ENCODE measurements around the gene FRMD4A.
"Not testable (repeated sequence)": the region's sequence is repeated elsewhere in the genome, so short reads cannot be mapped to it uniquely, and the experiment has no call there.

The FRMD4A gene

DNA sequence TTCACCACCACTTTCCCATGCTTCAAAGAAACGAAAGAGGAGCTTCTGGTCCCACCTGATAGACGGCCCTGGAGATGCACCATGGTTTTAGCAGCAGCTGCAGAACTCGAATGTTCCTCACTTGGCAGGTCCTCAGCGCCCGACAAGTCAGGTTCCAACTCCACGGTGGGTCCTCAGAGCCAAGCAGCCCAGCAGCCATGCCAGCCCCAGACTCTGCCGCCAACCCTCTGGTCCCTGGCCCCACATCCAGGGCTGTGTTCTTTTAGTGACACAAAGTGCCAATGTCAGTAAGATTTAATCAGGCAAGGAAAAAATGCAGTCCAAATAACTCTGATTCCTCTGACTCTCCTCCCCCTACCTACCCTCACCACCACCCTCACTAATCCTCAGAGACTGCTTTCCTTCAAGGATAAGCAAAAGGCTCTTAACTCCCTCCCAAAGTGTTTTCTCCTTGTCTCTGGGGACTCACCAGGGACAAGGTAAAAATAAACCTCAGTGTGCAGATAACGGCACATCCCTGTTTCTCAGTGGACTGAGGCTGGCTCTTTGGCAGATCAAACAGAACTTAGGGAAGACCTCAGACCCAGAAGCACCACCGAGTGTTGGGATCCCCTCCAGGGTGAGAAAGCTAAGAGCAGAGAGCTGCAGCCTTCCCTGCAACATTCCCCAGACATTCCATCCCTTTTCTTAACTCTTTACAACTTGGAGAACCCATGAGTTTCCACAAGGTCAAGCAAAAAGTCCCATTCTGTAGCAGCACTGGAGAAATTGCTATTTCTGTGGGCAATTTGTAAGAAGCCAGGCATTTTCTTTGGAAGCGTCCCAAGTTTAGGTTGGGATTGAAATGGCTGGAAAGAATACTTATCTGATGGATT, 358.9 kb downstream of the FRMD4A start:
- no peak for DNase-seq

GRCh38 chr10:13970957-13971353, 359.8 kb downstream of the FRMD4A start:
- DNase-seq = no peak

- DNase-seq = no peak
These were observed 360.3 kb downstream of the FRMD4A start for GRCh38 chr10:13970236-13970956.

GRCh38 chr10:13969792-13970140, 361.0 kb downstream of the FRMD4A start:
- no peak for DNase-seq

DNA sequence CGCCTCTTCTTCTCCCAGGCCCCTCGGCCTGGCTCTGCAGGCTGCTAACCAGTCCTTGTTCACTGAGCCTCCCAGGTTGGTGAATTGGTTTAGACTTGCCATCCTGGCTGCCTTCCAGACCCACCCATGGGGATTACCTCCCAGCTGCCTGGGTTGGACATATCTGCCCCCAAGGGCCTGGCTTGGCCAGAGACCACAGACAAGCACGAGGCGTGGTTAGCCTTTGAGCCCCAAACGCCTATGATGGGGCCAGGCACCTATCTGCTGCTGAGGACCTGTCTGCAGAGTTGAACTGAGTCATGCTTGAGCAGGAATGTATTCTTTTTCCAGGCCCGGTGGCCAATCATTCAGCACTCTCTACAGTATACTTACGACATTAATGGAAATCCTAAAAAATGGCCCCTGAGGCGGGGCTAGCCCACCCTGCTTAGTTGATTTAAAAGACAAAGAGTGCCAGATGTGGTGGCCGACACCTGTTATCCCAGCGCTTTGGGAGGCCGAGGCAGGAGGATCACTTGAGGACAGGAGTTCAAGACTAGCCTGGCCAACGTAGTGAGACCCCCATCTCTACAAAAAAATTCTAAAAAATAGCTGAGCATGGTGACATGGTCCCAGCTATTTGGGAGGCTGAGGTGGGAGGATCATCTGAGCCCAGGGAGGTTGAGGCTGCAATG, 361.5 kb downstream of the FRMD4A start:
- no peak for DNase-seq

DNA sequence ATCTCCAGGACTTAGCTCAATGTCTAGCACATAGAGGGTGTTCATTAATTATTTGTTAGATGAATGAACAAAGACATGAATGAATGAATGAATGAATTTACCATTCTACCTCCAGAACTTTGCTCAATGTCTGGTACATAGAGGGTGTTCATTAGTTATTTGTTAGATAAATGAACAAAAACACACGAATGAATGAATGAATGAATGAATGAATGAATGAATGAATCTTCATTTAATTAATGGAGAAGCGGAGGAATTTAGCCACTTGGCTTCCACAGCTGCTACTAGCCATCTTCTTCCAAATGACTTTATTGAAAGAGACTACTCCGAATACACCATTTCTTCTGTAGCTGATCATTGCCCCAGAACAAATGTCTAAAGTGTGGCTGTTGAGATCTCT, 368.9 kb downstream of the FRMD4A start:
- no peak for DNase-seq

DNA sequence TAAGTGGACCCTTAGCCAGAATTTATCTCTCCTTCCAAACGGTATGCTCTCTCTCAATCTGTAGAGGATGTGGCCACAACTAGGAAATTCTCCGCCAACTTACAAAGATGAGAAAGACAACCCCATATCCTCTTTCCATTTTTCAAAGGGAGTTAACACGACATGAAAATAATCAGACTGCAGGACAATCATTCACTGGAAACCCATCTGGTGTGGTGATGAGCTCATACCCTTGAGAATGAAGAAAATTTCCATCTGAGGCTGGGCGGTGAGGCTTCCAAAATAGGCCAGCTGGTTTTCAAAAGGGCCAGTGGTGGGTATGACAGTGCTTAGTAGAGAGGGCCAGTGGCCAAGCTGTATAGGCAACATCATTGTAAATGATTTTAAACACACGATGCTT, 369.6 kb downstream of the FRMD4A start:
- DNase-seq = no peak

GRCh38 chr10:13960603-13961002, 370.1 kb downstream of the FRMD4A start:
- DNase-seq = no peak

DNA sequence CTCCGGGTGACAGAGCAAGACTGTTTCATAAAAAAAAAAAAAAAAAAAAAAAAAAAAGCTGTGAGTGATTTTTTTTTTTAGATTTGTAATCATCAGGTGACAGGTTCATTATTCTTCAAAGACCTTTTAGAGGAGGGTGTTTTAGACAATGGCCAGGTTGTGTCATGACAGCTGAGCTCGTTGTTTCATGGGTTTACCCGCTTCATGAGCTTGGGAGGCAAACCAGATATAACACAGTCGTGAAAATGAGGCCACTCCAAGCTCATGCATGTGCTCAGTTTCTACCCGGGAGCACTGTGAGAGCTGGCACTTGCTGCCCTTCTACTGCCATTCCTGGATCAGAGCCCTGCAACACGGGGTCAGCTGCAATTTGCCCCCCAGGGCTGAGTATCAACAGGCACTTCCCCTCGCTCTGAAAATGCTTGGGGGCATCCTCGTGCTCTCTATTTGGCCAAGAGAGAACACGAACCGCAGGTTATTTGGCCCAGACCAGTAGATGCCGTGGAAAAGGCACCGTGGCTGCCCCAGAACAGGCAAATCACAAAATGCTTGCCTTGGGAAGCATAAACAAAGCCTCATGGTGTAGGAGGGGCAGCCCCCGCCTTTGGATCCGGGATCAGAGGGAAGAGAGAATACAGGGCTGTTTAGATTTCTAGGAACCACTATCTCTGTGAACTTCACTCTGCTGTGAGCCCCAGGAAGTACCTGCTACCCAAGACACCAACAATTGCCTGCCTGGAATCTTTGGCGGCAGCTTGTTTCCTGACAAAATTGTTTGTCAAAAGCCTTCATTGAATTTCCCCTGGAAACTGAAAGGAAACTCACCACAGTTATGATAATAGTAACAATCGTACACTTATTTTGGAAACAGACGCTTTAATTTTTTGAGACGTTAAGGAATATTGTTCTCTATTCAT, 371.0 kb downstream of the FRMD4A start:
- DNase-seq = no peak

- no peak for DNase-seq
These were observed 372.9 kb downstream of the FRMD4A start for GRCh38 chr10:13957856-13958255.

DNA sequence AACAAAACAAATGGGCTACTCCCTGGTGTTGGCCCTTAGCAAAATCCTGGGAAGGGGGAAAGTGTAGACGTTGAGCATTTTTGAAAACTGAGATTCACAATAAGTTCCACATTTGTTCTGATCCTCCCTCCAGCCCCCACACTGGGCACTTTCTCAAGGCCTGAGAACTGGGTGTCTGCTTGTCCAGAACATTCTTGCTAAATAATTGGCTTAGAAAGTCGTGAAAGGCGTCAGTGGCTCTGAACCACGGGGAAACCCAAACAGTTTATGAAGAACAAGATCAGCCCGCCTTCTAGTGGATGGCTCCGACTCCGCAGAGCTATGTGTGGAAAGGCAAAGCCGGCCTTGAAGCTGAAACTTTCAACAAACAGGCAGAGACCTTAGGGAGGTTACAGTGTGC, 373.9 kb downstream of the FRMD4A start:
- DNase-seq = no peak

DNA sequence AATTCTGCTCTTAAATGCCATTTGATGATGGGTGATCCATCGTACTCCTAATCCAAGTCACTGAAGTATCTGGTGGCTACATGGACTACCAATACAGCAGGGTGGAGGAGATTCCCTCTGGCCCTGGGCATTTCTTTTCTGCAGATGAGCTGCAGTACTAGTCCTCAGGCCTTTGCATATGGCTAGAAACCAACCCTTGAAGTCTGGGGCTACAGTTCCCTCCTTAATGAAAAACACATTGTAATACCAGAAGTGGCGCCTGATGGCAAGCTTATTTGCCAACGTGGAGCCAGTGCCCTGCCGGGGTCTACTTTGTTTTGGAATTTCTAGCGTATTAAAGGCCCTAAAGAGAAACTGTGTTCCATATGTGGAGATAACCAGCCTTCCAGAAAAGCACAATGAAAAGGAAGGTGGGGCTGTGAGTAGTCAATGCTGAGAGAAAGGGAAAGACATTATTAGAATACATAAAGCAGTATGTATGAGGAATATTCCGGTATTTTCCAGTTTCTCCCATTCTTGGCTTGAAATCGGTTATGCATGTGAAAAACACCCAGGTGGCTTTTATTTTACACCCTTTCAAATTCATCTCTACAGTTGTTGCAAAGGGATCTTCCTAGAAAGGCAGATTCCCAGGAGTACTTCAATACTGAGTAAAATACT, 375.2 kb downstream of the FRMD4A start:
- no peak for DNase-seq

DNA sequence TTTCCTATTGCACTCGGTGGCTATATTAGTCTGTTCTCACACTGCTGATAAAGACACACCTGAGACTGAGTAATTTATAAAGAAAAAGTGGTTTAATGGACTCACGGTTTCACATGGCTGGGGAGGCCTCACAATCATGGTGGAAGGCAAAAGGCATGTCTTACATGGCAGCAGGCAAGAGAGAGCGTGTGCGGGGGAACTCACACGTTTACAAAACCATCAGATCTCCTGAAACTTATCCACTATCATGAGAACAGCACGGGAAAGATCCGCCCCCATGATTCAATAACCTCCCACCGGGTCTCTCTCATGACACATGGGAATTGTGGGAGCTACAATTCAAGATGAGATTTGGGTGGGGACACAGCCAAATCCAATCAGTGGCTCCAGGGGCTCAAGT, 376.5 kb downstream of the FRMD4A start:
- DNase-seq = not testable (repeated sequence)

GRCh38 chr10:13953371-13953770, 377.4 kb downstream of the FRMD4A start:
- DNase-seq = no peak

- no peak for DNase-seq
These were observed 380.2 kb downstream of the FRMD4A start for GRCh38 chr10:13950543-13950939.

- no peak for DNase-seq
These were observed 380.7 kb downstream of the FRMD4A start for GRCh38 chr10:13949844-13950542.

GRCh38 chr10:13946209-13946460, 384.6 kb downstream of the FRMD4A start:
- no peak for DNase-seq

GRCh38 chr10:13945390-13946208, 385.1 kb downstream of the FRMD4A start:
- no peak for DNase-seq

DNA sequence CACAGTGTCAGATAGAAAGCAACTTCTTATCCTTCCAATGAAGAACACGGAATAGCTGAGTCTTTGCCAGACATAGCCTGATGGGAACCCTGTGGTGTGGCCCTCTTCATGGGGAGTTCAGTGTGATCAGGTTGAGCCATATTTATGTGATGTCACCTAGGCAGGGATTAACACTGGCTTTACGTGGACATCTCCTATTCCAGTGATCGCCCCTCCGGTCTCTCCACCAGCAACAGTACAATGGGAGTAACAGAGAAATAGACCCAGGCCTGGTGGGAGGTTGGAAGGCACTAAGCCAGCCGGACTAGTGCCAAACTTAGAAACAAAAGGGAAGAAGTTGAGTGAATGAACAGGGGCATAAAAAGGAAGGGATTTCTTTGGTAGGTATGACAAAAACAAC, 385.9 kb downstream of the FRMD4A start:
- DNase-seq = no peak

- no peak for DNase-seq
These were observed 386.9 kb downstream of the FRMD4A start for GRCh38 chr10:13943735-13944398.

Data from COR-L47 (cell line).